ENCODE measurements around the gene RTP3.

- TF ChIP-seq POLR2AphosphoS5 (IDR thresholded peaks at IDR 0.05): no peak
- no peak for TF ChIP-seq CTCF (IDR thresholded peaks at IDR 0.05)
- no peak for TF ChIP-seq EP300 (IDR thresholded peaks at IDR 0.05)
- TF ChIP-seq POLR2A (IDR thresholded peaks at IDR 0.05): no peak
These were observed 20.6 kb upstream of the RTP3 start for GRCh38 chr3:46477145-46477544.

All from gastroesophageal sphincter (tissue), 3 donors.